Osteocyte (in vitro differentiated cells): ENCODE results near the gene ABCF1. TPM values are rescaled to one million over a fixed set of nuclear protein-coding genes. Genes with fewer than 3 reads are reported as not detected.

Experiments used
- DNase-seq: peaks from one replicate; pipeline ENCODE4 v3.0.0; 2021; ENCODE audit warnings: mixed read lengths; ENCODE audit not compliant: unreplicated experiment; ENCODE audit errors: extremely low spot score
- H3K27ac Mint-ChIP-seq: one replicate; pipeline ENCODE4 v1.8.0; 2021; ENCODE audit warnings: mild to moderate bottlenecking, mixed read lengths; ENCODE audit not compliant: unreplicated experiment
- H3K27me3 Mint-ChIP-seq: one replicate; pipeline ENCODE4 v1.8.0; 2021; ENCODE audit warnings: mixed read lengths; ENCODE audit not compliant: unreplicated experiment
- H3K36me3 Mint-ChIP-seq: one replicate; pipeline ENCODE4 v1.8.0; 2021; ENCODE audit warnings: mixed read lengths; ENCODE audit not compliant: unreplicated experiment
- H3K4me1 Mint-ChIP-seq: one replicate; pipeline ENCODE4 v1.8.0; 2021; ENCODE audit warnings: mixed read lengths; ENCODE audit not compliant: unreplicated experiment
- H3K4me3 Mint-ChIP-seq: one replicate; pipeline ENCODE4 v1.8.0; 2021; ENCODE audit warnings: mild to moderate bottlenecking, moderate library complexity, mixed read lengths; ENCODE audit not compliant: unreplicated experiment
- H3K9me3 Mint-ChIP-seq: one replicate; pipeline ENCODE4 v1.8.0; 2021; ENCODE audit warnings: mixed read lengths; ENCODE audit not compliant: unreplicated experiment
- total RNA-seq: library from RNA; stranded (reverse); gene quantifications from 2 replicates; pipeline ENCODE4 v1.2.1, GENCODE V29; 2021
- TF ChIP-seq, protein P1 (sequence below): fragments of 200-600 bp; sonication (generic); IDR thresholded peaks from 2 replicates; pipeline ENCODE4 v1.5.0; 2021; ENCODE audit warnings: antibody characterized with exemption, mild to moderate bottlenecking, moderate library complexity

Gene ABCF1
- total RNA-seq, 1 donor from 2014 or later = 70.5 TPM

DNA sequence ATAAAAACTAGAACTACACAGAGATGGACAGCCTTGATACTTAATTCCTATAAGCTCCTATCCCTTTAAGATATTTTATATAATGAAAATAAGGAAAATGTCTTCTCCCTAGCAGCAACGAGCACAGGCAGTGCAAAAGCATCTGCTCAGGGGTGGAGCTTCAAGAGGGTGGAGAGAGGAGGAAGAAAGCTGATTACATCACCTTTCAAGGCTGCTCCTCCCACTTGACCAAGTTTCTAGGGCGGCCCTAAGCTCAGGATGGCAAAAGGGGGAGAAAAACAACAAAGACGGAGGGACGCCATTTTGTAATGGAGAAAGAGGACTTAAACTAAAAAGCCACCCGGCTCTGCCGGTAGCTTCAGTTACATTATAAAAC lies 43.6 kb downstream of the ABCF1 start:
- Mint-ChIP-seq H3K9me3 (no peaks in the 10 kb centered on the region), H3K36me3 (peaks cover 29% of the 10 kb centered on the region), H3K4me3 (peak overlapping the region; percentile 97), H3K27ac (peak overlapping the region; percentile 100), H3K27me3 (no peaks in the 10 kb centered on the region), H3K4me1 (peaks cover 41% of the 10 kb centered on the region)
- DNase-seq = peak; percentile 93
- TF ChIP-seq, protein P1, sequence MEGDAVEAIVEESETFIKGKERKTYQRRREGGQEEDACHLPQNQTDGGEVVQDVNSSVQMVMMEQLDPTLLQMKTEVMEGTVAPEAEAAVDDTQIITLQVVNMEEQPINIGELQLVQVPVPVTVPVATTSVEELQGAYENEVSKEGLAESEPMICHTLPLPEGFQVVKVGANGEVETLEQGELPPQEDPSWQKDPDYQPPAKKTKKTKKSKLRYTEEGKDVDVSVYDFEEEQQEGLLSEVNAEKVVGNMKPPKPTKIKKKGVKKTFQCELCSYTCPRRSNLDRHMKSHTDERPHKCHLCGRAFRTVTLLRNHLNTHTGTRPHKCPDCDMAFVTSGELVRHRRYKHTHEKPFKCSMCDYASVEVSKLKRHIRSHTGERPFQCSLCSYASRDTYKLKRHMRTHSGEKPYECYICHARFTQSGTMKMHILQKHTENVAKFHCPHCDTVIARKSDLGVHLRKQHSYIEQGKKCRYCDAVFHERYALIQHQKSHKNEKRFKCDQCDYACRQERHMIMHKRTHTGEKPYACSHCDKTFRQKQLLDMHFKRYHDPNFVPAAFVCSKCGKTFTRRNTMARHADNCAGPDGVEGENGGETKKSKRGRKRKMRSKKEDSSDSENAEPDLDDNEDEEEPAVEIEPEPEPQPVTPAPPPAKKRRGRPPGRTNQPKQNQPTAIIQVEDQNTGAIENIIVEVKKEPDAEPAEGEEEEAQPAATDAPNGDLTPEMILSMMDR = no peak

- peak overlapping the region; percentile 100 for H3K27ac Mint-ChIP-seq
- peaks cover 41% of the 10 kb centered on the region for H3K4me1 Mint-ChIP-seq
- no peaks in the 10 kb centered on the region for H3K27me3 Mint-ChIP-seq
- H3K4me3 Mint-ChIP-seq = peak overlapping the region; percentile 97
- no peak for DNase-seq
- no peaks in the 10 kb centered on the region for H3K9me3 Mint-ChIP-seq
- TF ChIP-seq, protein P1 = no peak
- H3K36me3 Mint-ChIP-seq = peaks cover 29% of the 10 kb centered on the region
Observed at GRCh38 chr6:30615219-30615957, 44.1 kb downstream of the ABCF1 start.

DNA sequence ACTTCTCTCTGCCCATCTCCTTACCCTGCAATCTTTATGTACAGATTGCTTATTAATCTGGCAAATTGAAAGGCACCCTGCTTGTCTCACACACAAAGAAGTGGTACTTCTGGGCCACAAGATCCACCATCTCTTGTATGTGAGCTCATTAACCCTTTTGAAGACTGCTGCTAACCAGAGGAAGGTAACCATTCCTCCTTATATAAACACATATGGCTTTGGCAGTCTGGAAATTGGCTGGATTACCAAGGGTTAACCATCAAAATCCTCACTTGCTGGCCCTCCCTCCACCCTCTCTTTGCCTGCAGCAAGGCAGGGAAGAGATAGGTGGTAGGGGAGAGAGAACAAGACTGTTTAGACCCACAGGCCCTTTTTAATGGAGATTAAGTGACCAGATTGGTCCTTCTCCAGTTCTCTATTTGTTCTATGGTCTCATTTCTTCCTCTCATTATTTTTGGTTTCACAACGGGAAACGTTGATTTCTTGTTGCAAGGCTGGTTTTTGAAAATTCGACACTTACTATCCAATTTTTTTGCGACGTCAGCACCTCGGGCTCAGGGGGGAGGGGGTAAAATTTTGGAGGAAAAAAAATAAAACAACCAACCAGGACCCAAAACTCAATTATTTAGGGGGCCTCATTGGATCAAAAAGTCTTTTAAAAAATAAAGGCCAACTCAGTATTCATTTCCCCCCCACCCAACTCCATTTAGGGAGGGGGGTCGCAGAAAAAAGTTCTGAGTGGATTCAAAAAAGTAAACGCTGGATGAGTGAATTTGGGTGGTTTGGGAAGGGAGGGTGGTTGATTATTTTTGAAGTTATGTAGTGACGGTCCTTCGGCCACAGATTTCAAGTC lies 44.9 kb downstream of the ABCF1 start:
- H3K4me1 Mint-ChIP-seq = peaks cover 41% of the 10 kb centered on the region

DNA sequence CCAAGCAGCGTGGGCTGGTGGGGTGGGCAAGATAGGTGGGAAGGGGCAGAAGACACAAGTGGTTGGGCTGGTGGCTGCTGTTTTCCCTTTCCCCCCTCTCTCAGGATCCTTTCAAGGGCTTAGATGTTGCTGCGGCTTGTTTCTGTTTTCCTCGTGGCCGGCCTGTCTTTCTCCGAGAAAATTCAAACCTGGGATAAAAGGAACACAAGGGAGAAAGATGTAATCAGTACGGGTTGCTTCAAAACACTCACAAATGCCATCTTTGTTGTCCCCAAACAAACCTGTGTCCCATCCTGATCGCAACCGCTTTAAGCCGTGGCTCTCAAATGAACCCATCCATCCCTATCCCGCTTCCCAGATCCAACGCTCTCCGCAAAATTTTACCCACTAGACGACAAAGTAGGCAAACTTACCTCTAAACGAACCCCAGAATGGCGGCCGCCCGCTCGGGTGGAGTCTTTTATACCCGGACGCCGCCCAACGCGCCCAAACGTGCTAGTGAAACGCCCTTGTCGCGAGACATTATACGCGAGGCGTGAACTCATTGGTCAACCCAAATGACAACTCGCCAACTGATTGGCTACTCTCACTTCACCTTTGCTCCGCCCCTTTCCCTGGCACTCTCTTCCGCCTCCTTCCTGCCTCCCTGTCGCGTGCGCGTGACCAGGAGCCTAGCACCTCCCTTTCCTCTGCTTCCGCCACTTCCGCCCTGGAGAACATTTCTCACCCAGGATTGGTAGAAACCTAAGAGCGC lies 45.7 kb downstream of the ABCF1 start, which contains the start of gene PPP1R10:
TSS of gene PPP1R10 (minus strand) at position 433 of the 754 bp plus-strand sequence. CDS start 7,299 bp downstream, outside the sequence.
- Mint-ChIP-seq H3K4me1 (peaks cover 36% of the 10 kb centered on the region), H3K4me3 (peak within 1 kb of the TSS; percentile 97), H3K27ac (peak within 1 kb of the TSS; percentile 100), H3K27me3 (no peaks in the 10 kb centered on the region), H3K36me3 (peaks cover 29% of the 10 kb centered on the region), H3K9me3 (no peaks in the 10 kb centered on the region)
- TF ChIP-seq, protein P1 = no peak
- peak; percentile 99 for DNase-seq

More for the DNA sequence above, 44.9 kb downstream of the ABCF1 start:
- Mint-ChIP-seq H3K27me3 (no peaks in the 10 kb centered on the region), H3K9me3 (no peaks in the 10 kb centered on the region), H3K4me3 (peak overlapping the region; percentile 97), H3K36me3 (peaks cover 29% of the 10 kb centered on the region), H3K27ac (peak overlapping the region; percentile 100)
- TF ChIP-seq, protein P1 = no peak
- DNase-seq = no peak
